Activated CD4-positive, alpha-beta T cell treated with anti-CD3 and anti-CD28 coated beads, Interleukin-2, amount 50 U/mL, for 1 hour (primary cell): ENCODE measurements around the gene NKX2-1.
"Not testable (repeated sequence)": the region's sequence is repeated elsewhere in the genome, so short reads cannot be mapped to it uniquely, and the experiment has no call there.

Experiments used
- DNase-seq: peaks from one replicate; pipeline ENCODE4 v3.0.0-alpha.2; 2020

NKX2-1 gene

GRCh38 chr14:36519431-36520321 is at the start of gene NKX2-1:
Gene NKX2-1, minus strand, starts transcription at chr14:36520232. Its CDS starts 103 bp downstream, at chr14:36520129.
- DNase-seq: no peak

- DNase-seq: no peak
Observed at GRCh38 chr14:36556811-36557433, 36.9 kb upstream of the NKX2-1 start.

DNA sequence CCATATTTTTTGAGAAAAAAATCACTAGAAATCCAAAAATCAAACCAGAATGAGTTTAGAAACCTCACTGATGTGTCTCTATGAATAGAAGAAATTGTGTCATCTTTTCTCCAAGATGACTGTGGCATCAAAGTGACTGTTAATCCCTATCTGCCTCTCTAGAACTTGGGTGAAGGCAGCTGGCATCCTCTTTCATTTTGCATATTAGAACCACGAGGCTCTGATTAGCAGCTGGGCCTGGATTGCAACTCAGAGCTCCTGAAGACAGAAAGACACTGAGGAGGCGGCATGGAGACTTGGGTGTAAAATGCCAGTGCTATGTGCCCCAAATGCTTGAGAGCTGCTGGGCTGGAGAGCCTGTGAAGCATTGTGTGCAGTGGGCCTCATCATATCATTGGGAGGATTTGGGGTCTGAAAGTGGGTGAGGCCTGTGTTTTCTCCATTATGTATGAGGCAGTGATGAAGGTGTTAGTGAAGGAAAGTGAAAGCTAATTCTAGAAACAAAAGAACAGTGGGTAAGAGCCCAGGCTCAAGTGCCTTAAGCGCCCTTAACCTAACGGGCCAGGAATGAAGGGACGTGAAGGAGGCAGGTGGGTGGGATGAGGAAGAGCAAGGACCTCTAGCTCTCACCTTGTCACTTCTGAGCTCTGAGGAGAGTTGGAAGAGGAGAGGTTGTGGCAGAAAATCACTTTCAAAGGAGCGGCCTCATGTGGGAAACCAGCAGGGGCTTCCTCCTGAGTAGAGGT is 36.1 kb upstream of the NKX2-1 start:
- no peak for DNase-seq

DNA sequence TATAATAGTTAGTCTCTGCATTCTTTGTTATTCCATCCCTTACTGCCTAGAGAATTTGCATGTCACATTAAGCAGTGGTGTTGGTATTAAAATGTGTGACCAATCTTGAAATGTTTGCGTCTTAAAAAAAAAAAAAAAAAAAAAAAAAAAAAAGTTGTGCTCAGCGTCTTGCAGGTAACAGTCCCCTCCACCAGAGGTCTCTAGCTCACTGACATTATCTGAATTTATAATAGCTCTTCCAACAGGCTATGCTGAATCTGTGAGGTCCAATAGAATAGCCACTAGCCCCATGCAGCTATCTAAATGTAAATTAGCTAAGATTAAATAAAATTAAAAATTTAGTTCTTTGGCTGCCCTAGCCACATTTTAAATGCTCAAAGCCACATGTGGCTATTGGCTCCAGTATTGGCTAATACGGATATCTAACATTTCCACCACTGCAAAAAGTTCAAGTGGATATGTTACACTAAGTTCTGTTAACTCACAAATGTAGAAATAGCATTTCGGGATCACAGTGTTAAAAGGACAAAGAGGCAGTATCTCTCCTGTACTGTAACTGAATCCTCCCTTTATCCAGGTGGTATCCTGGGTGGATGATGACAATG is 33.7 kb upstream of the NKX2-1 start:
- DNase-seq: no peak

- DNase-seq: no peak
Observed at GRCh38 chr14:36550899-36551298, 30.9 kb upstream of the NKX2-1 start.

GRCh38 chr14:36544280-36544679 is 24.2 kb upstream of the NKX2-1 start:
- DNase-seq: not testable (repeated sequence)

- DNase-seq: no peak
Observed at GRCh38 chr14:36538051-36538450, 18.0 kb upstream of the NKX2-1 start.

GRCh38 chr14:36529062-36529461 is 9.0 kb upstream of the NKX2-1 start:
- DNase-seq: no peak

DNA sequence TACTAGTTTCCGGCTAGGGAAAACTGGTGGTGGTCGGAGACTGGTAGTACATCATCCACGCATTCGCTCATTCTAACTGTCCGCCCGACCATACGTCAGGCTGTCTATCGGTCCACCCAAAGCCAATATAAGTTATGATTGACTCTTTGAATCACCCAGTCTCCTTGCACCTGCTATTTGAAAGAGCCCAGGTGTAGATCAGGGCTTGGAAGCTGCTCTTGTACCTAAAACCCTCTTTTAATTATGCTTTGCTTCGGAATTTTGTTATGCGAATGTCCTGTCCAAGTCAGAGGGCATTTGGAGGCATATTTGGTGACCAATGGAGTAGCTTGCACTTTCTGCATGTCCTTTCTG is 5.7 kb upstream of the NKX2-1 start:
- no peak for DNase-seq

DNA sequence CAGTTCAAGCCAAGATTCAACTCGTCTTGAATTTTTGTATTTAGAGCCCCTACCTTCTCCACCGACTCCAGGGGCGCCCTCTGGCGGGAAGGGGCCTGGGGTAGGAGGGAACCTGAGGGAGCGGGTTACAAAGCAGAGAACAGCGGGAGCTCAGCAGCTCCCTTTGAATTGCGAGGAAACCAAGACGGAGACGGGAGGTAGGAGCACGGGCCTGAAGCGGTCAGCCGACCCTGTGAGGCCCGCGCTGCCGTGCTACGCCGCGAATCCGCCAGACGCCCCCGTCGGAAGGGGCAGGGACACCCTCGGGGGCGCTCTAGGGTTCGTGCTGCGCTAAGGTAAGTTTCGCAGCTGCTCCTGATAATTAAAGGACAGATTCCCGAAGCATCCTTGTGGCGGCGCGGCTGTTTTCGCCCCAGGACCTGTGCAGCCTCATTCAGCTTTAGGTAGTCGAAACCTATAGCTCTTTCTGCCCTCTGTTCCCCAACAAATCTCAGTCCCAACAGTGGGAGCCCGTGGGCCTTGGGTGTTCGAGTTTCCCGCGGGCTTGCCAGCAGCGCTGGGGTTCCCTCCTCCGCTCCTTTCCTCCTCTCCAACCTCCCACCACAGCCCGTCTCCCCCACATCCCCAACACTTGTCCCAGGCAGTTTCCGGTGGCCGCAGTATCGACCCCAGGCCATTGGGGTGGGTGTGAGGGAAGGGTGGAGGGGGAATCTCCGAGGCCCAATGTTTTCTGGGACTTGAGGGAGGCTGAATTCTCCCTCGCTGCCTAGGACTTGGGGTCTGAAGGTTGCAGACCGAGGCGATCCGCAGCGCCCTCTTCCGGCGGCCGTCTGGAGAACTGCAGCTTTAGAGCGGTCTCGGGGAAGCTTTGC is 5.1 kb upstream of the NKX2-1 start:
- DNase-seq: no peak

- no peak for DNase-seq
Observed at GRCh38 chr14:36524220-36524837, 4.3 kb upstream of the NKX2-1 start.

- no peak for DNase-seq
Observed at GRCh38 chr14:36522972-36523715, 3.1 kb upstream of the NKX2-1 start.

DNA sequence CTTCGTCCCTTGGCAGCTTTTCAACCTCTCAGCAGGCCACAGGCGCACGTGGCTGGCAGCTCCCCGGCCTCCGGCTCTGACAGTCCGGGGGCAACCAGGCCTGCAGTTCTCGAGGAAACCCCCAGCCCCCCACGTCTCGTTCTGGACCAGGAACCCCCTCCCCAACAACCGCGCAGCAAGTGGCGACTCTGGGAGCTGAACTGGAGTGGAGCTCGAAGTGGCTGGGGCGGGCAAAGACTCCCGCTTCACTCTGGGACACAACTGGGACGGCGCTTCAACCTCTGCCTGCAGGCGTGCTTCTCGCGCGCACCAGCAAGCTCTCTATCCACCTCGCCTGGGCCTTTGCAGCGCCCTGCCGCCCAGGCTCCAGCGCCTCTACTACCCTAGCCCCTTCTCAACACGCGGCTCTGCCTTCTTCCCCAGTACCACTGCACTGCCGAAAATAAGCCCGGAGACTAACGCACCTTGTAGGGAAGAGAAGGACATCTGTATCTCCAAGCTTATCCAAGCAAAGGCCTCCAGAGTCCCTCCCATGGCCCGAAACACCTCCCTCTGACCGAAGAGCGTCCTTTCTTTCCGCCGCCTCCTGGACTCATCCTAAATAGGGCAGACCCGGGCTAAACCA is 2.4 kb upstream of the NKX2-1 start:
- DNase-seq: no peak

DNA sequence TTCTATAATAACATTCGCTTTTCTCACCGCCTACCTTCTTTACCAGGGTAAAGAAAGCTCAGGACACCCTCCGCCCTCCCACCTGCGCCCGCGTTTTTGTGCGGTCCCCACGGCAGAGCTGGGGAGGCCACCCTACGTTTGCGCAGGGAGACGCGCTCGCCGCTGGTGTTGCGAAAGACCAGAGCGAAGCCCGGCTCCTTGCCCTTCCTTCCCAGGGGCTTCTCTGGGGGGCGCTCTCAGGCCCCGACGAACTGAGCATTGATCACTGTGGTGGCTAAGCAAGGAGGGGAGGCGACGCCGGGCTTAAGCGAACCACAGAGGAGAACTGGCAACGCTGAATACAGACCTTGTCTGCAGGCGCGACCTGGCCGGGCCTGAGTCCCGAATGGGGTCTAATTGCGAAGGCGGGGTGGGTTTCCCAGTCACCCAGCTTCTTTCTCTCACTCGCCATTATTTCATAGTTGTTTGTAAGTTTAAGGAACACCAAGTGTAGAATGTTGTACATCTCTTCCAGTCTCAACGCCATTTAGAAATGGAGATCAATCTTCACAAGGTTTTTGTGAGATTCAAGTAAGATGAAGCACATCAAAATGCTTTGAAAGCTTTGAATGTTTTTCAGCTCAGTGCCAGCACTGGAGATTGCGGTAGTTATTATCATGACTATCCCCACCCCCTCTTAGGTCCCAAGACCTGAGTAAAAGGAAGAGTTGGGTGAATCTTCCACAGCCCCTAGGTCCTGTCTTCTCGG is 1.7 kb upstream of the NKX2-1 start:
- DNase-seq: no peak

DNA sequence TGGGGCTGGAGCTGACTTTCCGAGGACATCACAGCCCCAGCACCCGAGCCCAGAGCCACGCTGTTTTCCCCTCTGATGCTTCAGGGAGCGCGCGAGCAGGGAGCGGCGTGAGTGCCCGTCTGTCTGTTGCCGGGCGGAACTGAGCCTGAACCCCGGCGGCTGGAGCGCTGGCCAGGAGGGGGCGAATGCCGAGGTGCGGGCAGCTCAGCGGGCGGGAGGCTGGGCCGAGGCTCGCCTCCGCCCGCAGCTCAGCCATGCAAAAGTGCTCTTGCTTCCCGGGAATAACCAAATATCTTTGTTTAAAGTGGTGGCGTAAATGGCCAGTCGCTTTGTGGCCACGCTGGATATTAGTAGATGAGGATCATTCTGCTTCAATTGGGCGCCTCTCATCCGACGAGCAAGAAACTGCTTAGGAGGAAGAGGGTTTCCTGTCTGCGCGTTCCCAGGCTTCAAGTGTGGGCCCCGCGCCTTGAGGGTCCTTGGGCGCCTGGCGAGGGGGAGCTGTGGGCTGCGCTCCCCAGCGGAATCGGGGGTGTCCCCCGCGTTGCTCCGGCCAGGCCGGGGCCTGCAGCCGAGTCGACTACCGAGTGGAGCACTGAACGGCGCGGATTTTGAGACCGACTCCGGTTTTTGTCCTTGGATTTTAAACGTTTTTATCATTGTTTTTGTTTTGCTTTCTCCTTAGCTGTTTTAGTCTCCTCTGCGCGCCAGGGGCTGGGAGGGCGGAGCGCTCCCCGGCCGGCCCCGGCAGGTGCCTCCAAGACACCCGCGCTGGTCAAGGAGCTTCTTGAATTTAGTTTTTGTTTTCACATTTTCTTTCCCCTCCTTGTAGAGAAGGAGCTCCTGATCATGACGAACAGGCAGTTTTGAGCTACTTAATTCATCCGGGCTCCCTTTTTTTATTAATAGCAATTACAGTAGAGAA is 831 bp upstream of the NKX2-1 start:
- no peak for DNase-seq

GRCh38 chr14:36518586-36519430 is 1.2 kb downstream of the NKX2-1 start:
- DNase-seq: no peak

- DNase-seq: no peak
Observed at GRCh38 chr14:36518031-36518585, 1.9 kb downstream of the NKX2-1 start.
